ENCODE data around the gene HMG20B.

The HMG20B gene

DNA sequence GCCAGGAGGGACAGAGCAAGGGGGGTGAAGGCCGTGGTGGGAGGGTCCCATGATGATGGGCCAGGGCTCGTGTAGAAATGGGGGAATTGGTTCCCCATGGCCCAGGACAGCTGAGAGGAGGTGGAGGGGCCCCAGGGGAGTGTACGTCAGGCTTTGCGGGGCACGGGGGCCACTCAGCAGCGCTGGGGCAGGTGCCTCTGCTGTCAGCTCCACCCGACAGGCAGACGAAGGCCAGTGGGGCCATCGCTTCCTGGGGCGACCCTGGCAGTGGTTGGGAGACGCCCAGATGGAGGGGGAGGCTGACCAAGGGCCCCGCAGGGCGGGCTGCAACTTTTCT is 35.7 kb upstream of the HMG20B start:
- no peak overlapping the region for H3K4me3 ChIP-seq (ENCODE audit: low read depth, low read length)
- TF ChIP-seq, protein P1, sequence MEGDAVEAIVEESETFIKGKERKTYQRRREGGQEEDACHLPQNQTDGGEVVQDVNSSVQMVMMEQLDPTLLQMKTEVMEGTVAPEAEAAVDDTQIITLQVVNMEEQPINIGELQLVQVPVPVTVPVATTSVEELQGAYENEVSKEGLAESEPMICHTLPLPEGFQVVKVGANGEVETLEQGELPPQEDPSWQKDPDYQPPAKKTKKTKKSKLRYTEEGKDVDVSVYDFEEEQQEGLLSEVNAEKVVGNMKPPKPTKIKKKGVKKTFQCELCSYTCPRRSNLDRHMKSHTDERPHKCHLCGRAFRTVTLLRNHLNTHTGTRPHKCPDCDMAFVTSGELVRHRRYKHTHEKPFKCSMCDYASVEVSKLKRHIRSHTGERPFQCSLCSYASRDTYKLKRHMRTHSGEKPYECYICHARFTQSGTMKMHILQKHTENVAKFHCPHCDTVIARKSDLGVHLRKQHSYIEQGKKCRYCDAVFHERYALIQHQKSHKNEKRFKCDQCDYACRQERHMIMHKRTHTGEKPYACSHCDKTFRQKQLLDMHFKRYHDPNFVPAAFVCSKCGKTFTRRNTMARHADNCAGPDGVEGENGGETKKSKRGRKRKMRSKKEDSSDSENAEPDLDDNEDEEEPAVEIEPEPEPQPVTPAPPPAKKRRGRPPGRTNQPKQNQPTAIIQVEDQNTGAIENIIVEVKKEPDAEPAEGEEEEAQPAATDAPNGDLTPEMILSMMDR (IDR thresholded peaks at IDR 0.05; ENCODE audit: insufficient read depth, low read depth, low read length, missing control alignments): no peak
- no peak for DNase-seq (ENCODE audit: low read depth)

DNA sequence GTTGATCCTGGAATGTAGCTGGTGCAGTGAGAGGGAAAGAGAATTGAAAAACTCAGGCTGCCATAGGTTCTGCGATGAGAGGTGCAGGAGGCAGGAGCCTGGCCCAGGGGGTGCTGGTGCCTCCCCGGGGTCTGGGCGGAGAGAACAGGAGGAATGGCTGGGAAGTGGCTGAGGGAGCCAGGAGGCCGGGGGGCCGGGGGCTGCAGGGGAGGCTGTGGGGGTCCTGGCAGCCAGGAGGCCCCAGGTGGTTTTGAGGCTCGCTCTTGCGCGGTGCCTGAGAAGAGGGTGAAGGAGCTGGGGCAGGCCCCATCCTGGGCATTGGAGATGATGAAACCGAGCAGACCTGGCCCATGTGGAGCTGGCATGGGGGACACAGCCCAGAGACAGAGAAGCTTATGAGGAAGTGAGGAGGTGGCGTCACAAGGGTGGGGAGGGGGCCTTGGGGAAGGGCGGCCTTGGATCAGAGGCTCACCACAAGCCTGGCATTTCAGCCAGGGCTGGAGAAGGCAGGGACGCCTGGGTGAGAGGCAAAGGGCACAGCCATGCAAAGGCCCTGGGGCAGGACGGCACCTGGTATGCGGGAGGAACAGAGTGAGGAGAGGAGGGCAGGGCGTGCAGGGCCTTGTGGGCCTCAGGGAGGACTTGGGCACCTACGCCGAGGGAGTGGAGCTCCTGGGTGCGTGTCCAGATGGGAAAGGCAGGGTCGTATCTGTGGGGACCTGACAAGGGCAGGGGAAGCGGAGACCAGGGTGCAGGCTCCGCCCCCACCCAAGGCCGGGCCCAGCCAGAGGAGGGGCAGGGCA is 35.1 kb upstream of the HMG20B start:
- DNase-seq (ENCODE audit: low read depth): no peak
- TF ChIP-seq, protein P1 (IDR thresholded peaks at IDR 0.05; ENCODE audit: insufficient read depth, low read depth, low read length, missing control alignments): no peak
- H3K4me3 ChIP-seq (ENCODE audit: low read depth, low read length): no peak overlapping the region

DNA sequence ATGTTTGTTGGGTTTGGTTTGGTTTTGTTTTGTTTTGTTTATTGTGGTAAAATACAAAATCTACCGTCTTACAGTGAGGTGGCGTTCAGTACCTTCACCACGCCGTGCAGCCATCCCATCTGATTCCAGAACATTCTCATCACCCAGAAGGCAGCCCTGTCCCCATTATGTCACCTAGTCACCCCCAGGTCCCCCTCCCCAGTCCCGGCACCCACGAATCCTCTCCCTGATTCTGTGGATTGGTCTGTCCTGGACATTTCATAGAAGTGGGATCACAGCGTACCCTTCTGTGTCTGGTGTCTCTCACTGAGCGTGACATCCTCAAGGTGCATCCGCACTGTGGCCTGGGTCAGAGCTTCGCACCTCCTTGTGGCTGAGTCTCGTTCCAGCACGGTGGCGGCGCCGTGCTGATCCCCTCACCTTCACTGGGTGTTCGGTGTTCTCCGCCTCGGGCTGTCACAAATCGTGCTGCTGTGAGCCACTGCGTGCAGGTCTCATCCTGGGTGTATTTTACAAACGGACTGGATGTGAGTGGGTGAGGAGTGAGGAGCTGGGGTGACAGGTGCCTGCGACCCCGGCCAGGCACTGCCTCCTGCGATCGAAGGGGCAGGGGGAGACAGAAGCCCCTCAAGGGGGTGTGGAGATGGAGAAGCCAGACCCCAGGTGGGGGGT is 34.4 kb upstream of the HMG20B start:
- TF ChIP-seq, protein P1 (IDR thresholded peaks at IDR 0.05; ENCODE audit: insufficient read depth, low read depth, low read length, missing control alignments): no peak
- no peak for DNase-seq (ENCODE audit: low read depth)
- H3K4me3 ChIP-seq (ENCODE audit: low read depth, low read length): no peak overlapping the region

DNA sequence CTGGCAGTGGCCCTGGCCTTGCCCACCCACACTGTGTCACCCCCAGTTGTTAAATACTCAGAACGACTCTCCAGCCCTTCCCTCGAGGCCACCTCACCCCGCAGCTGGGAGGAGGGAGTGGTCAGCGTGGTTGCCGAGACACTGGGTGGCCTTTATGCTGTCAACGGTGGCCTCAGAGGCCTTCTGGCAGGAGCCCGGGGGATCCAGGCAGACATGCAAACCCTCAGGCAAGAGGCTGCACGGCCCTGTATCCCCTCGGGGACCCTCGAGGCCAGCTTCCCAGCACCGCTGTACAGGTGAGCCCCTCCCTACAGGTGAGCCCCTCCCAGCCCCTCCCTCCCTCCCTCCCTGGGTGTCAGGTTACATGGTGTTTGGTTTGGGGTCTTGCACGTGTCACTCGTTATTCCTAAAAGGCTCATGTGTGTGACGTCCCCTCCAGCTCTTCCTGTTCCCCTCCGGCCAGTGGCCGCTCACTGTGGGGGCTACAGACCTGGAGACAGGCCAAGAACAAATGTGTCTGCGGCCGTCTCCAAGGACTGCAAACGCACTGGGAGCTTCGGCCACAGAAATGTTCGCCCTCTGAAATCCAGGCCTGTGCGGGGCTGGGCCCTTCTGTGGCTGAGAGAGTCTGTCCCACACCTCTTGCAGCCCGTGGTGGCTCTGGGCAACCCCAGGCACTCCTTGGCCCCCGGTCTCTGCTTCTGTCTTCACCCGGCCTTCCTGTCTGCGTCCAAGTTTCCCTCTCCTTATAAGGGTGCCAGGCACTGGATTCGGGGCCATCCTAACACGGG is 33.6 kb upstream of the HMG20B start, which contains the start of gene TEKTIP1:
Gene TEKTIP1 (plus strand): TSS at position 210 of the 791 bp plus-strand sequence. CDS start 4 bp downstream, at position 214.
- DNase-seq (ENCODE audit: low read depth): no peak
- H3K4me3 ChIP-seq (ENCODE audit: low read depth, low read length): no peak within 1 kb of the TSS
- TF ChIP-seq, protein P1 (IDR thresholded peaks at IDR 0.05; ENCODE audit: insufficient read depth, low read depth, low read length, missing control alignments): no peak

DNA sequence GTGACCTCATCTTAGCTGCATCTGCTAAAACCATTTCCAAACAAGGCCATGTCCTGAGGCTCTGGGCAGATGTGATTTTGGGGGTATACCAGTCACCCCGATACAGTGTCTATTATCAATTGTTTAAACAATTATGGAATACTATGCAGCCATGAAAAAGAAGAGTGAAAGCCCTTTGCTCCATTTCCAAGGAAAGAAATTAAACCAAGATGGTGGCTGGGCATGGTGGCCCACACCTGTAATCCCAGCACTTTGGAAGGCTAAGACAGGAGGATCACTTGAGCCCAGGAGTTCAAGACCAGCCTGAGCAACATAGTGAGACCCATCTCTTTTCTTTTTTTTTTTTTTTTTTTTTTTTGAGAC is 33.0 kb upstream of the HMG20B start:
- TF ChIP-seq, protein P1 (IDR thresholded peaks at IDR 0.05; ENCODE audit: insufficient read depth, low read depth, low read length, missing control alignments): no peak
- no peak for DNase-seq (ENCODE audit: low read depth)
- H3K4me3 ChIP-seq (ENCODE audit: low read depth, low read length): no peak overlapping the region

DNA sequence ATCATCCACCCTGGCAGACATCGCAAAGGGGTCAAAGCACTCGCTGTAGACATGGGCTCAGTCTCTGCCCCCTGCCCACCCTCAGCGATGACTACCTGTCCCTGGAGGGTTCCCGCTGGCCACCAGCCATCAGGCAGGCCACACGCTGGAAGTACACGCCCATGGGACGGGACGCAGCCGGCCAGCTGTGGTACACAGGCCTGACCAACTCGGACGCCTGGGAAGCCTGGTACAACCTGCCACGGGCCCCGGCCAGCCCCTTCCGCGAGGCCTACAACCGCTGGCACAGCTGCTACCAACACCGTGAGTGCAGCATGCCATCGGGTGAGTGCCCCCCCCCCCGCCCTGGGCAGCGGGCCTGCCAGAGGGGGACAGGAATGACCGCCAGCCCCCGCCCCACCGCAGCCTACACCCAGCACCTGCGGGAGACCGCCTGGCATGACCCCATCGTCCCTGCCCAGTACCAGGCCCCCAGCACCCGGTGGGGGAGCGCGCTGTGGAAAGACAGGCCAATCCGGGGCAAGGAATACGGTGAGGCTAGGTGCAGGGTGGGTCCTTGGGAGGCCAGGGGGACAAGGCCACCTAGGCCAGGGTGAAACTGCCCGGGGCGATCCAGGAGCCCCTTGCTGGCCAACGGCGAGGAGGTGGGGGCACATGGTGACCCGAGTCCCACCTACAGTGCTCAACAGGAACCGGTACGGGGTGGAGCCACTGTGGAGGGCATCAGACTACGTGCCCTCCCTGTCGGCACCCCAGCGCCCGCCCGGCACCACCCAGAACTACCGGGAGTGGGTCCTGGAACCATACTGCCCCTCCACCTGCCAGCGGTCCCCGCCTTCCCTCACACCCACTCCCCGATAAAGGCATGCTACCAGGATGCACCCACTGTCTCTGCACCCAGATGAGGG is 29.3 kb upstream of the HMG20B start:
- TF ChIP-seq, protein P1 (IDR thresholded peaks at IDR 0.05; ENCODE audit: insufficient read depth, low read depth, low read length, missing control alignments): no peak
- H3K4me3 ChIP-seq (ENCODE audit: low read depth, low read length): no peak overlapping the region
- DNase-seq (ENCODE audit: low read depth): no peak
